Loucy (cell line): Measurements from ENCODE around the gene CASP6.

ENCODE experiments used
- H2AFZ ChIP-seq: fragments of 200-600 bp; sonication (generic); 2 replicates; pipeline ENCODE4 v1.6.0; 2016; ENCODE audit warnings: antibody characterized with exemption, mild to moderate bottlenecking, low read length, moderate library complexity
- H3F3A ChIP-seq: fragments of 200-600 bp; 2 replicates; pipeline ENCODE4 v1.6.0; 2016; ENCODE audit warnings: antibody characterized with exemption, low read depth, mild to moderate bottlenecking
- H3K27me3 ChIP-seq: fragments of 200-600 bp; sonication (generic); 2 replicates; pipeline ENCODE4 v1.6.1; 2014; ENCODE audit warnings: low read length, mild to moderate bottlenecking; ENCODE audit not compliant: insufficient read depth, poor library complexity, severe bottlenecking
- H3K36me3 ChIP-seq: fragments of 200-600 bp; sonication (generic); 2 replicates; pipeline ENCODE4 v1.6.1; 2016; ENCODE audit warnings: low read length; ENCODE audit not compliant: insufficient read depth
- H3K4me1 ChIP-seq: fragments of 200-600 bp; sonication (generic); 2 replicates; pipeline ENCODE4 v1.5.1; 2014; ENCODE audit warnings: low read length, mild to moderate bottlenecking; ENCODE audit not compliant: insufficient read depth, poor library complexity, severe bottlenecking
- H3K4me2 ChIP-seq: fragments of 200-600 bp; sonication (generic); 2 replicates; pipeline ENCODE4 v1.6.0; 2014; ENCODE audit warnings: antibody characterized with exemption, low read length, low read depth, mild to moderate bottlenecking; ENCODE audit not compliant: poor library complexity, severe bottlenecking
- H3K4me3 ChIP-seq: fragments of 200-600 bp; sonication (generic); 2 replicates; pipeline ENCODE4 v1.5.1; 2014; ENCODE audit warnings: low read length, mild to moderate bottlenecking, mixed read lengths; ENCODE audit not compliant: poor library complexity, severe bottlenecking
- H3K79me2 ChIP-seq: fragments of 200-600 bp; sonication (generic); 2 replicates; pipeline ENCODE4 v1.6.1; 2014; ENCODE audit warnings: low read length; ENCODE audit not compliant: insufficient read depth
- H3K9ac ChIP-seq: fragments of 200-600 bp; sonication (generic); 2 replicates; pipeline ENCODE4 v1.6.0; 2014; ENCODE audit warnings: mild to moderate bottlenecking, low read depth, low read length, moderate library complexity; ENCODE audit not compliant: poor library complexity, severe bottlenecking
- H3K9me2 ChIP-seq: fragments of 200-600 bp; sonication (generic); replicated peaks from 2 replicates; pipeline ENCODE4 v1.6.1; 2016; ENCODE audit warnings: low read depth, low read length, mixed read lengths
- H3K9me3 ChIP-seq: fragments of 200-600 bp; sonication (generic); 2 replicates; pipeline ENCODE4 v1.6.1; 2014; ENCODE audit warnings: mild to moderate bottlenecking, antibody characterized with exemption, low read length, low read depth; ENCODE audit not compliant: insufficient read depth
- H4K20me1 ChIP-seq: fragments of 200-600 bp; sonication (generic); 2 replicates; pipeline ENCODE4 v1.6.0; 2014; ENCODE audit warnings: antibody characterized with exemption, low read length, mild to moderate bottlenecking; ENCODE audit not compliant: insufficient read depth, poor library complexity, severe bottlenecking
- EZH2phosphoT487 ChIP-seq: fragments of 200-600 bp; IDR thresholded peaks from 2 replicates; pipeline ENCODE4 v1.6.1; 2018; ENCODE audit warnings: antibody characterized with exemption, mild to moderate bottlenecking, moderate library complexity, borderline replicate concordance
- TF ChIP-seq, protein P1 (sequence below): fragments of 200-600 bp; sonication (generic); conservative IDR thresholded peaks from 2 replicates; pipeline ENCODE4 v1.5.1; 2014; ENCODE audit warnings: mild to moderate bottlenecking, antibody characterized with exemption, low read length

CASP6 gene

GRCh38 chr4:109665783-109666485, 37.3 kb downstream of the CASP6 start:
- TF ChIP-seq, protein P1, sequence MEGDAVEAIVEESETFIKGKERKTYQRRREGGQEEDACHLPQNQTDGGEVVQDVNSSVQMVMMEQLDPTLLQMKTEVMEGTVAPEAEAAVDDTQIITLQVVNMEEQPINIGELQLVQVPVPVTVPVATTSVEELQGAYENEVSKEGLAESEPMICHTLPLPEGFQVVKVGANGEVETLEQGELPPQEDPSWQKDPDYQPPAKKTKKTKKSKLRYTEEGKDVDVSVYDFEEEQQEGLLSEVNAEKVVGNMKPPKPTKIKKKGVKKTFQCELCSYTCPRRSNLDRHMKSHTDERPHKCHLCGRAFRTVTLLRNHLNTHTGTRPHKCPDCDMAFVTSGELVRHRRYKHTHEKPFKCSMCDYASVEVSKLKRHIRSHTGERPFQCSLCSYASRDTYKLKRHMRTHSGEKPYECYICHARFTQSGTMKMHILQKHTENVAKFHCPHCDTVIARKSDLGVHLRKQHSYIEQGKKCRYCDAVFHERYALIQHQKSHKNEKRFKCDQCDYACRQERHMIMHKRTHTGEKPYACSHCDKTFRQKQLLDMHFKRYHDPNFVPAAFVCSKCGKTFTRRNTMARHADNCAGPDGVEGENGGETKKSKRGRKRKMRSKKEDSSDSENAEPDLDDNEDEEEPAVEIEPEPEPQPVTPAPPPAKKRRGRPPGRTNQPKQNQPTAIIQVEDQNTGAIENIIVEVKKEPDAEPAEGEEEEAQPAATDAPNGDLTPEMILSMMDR, result no peak
- no peak for TF ChIP-seq EZH2phosphoT487
- H3K4me2 ChIP-seq, result no peak overlapping the region
- no peak overlapping the region for H2AFZ ChIP-seq
- no peaks in the 10 kb centered on the region for H4K20me1 ChIP-seq
- no peaks in the 10 kb centered on the region for H3F3A ChIP-seq
- no peaks in the 10 kb centered on the region for H3K9me2 ChIP-seq
- no peaks in the 10 kb centered on the region for H3K4me1 ChIP-seq
- no peaks in the 10 kb centered on the region for H3K27me3 ChIP-seq
- no peaks in the 10 kb centered on the region for H3K79me2 ChIP-seq
- 0 out of 2 replicates have a peak, but pooled peaks cover 1% of the 10 kb centered on the region for H3K9me3 ChIP-seq
- H3K9ac ChIP-seq, result no peak overlapping the region
- H3K36me3 ChIP-seq, result no peaks in the 10 kb centered on the region
- H3K4me3 ChIP-seq, result no peak overlapping the region

- TF ChIP-seq EZH2phosphoT487, result no peak
- TF ChIP-seq, protein P1, result no peak
- Histone ChIP-seq H3F3A (no peaks in the 10 kb centered on the region), H3K4me1 (no peaks in the 10 kb centered on the region), H2AFZ (no peak overlapping the region), H3K9ac (no peak overlapping the region), H4K20me1 (no peaks in the 10 kb centered on the region), H3K9me2 (no peaks in the 10 kb centered on the region), H3K9me3 (no peaks in the 10 kb centered on the region), H3K27me3 (no peaks in the 10 kb centered on the region), H3K36me3 (no peaks in the 10 kb centered on the region), H3K4me2 (no peak overlapping the region), H3K79me2 (no peaks in the 10 kb centered on the region), H3K4me3 (no peak overlapping the region)
These were observed 40.5 kb downstream of the CASP6 start for GRCh38 chr4:109662771-109663170.

- Histone ChIP-seq H3K27me3 (no peaks in the 10 kb centered on the region), H4K20me1 (no peaks in the 10 kb centered on the region), H3K4me3 (no peak overlapping the region), H3K9me2 (no peaks in the 10 kb centered on the region), H3K4me2 (no peak overlapping the region), H3K36me3 (no peaks in the 10 kb centered on the region), H3F3A (no peaks in the 10 kb centered on the region), H3K9ac (no peak overlapping the region), H2AFZ (no peak overlapping the region), H3K4me1 (no peaks in the 10 kb centered on the region), H3K79me2 (no peaks in the 10 kb centered on the region), H3K9me3 (no peaks in the 10 kb centered on the region)
- TF ChIP-seq, protein P1, result no peak
These were observed 41.1 kb downstream of the CASP6 start for GRCh38 chr4:109662116-109662515.
